Spleen (tissue), 7 donors: ENCODE data around the gene MRPS26.

ENCODE experiments used
- CTCF ChIP-seq, 11 experiments: fragments of 200-600 bp in 7 of 11; fragments of 450-650 bp in 4 of 11; sonication (generic) in 4 of 11; IDR thresholded peaks in 8 of 11; conservative IDR thresholded peaks in 3 of 11; 1 replicate in 7 of 11; 2 replicates in 4 of 11; pipeline versions ENCODE4 v1.4.0 to v1.8.0; 2016 to 2021; ENCODE audit warnings: antibody characterized with exemption in 11 of 11, inconsistent platforms in 4 of 11, mild to moderate bottlenecking in 1 of 11
- POLR2A ChIP-seq, 3 donors: fragments of 450-650 bp; IDR thresholded peaks; one replicate each; pipeline ENCODE4 v1.5.1; 2017; ENCODE audit warnings: antibody characterized with exemption in 3 of 3, mild to moderate bottlenecking in 1 of 3
- donor health status: DM: no; HTN: no; CAD: no; lungs with moderate emphysema.
- donor health status: DM: no; HTN: no; CAD: no.
- donor health status: DM: no; HTN: no; CAD: no.

- no peak for TF ChIP-seq CTCF (IDR thresholded peaks at IDR 0.05 in 8 of 11, conservative IDR thresholded peaks at IDR 0.05 in 3 of 11)
- no peak for TF ChIP-seq POLR2A (IDR thresholded peaks at IDR 0.05)
Observed at GRCh38 chr20:3068075-3068474, 22.2 kb downstream of the MRPS26 start.
